Non-pigmented ciliary epithelial cell (primary cell): ENCODE results near the gene KLF16.

Source experiments
- DNase-seq: peaks from one replicate; pipeline ENCODE4 v3.0.0-alpha.2; 2010; ENCODE audit warnings: low read depth

KLF16 gene

DNA sequence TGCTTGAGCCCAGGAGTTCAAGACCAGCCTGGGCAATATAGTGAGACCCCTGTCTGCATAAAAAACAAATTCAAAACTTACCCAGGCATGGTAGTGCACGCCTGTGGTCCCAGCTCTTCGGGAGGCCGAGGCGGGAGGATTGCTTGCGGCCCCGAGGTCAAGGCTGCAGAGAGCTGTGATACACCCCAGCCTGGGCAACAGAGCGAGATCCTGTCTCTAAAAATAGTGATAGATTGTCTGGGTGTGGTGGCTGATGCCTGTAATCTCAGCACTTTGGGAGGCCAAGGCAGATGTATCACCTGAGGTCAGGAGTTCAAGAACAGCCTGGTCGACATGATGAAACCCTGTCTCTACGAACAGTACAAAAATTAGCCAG lies 4.0 kb upstream of the KLF16 start:
- no peak for DNase-seq

DNA sequence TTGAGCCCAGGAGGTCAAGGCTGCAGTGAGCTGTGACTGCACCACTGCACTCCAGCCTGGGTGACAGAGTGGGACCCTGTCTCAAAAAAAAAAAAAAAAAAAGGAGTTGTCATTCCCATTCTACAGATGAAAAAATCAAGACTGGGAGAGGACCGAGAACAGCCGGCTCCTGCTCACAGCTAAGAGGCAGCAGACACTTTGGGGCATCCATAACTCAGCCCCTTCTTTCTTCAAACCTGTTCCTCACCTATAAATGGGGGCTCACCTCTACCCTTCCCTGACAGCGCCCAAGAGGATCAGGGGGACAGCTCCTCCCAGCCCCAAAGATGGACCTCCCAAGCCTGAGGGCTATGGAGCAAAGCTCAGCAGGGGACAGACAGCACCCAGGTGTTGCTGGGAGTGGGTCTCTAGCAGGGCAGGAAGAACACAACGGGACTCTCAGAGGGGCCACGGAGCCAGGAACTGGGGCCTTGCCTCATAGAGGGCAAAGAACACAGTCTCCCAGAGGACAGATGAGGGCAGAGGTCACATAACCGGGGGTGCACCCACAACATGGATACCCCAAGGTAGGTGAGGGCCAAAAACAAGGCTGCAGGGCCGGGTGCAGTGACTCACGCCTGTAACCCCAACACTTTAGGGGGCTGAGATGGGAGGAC lies 3.4 kb upstream of the KLF16 start:
- DNase-seq: no peak

DNA sequence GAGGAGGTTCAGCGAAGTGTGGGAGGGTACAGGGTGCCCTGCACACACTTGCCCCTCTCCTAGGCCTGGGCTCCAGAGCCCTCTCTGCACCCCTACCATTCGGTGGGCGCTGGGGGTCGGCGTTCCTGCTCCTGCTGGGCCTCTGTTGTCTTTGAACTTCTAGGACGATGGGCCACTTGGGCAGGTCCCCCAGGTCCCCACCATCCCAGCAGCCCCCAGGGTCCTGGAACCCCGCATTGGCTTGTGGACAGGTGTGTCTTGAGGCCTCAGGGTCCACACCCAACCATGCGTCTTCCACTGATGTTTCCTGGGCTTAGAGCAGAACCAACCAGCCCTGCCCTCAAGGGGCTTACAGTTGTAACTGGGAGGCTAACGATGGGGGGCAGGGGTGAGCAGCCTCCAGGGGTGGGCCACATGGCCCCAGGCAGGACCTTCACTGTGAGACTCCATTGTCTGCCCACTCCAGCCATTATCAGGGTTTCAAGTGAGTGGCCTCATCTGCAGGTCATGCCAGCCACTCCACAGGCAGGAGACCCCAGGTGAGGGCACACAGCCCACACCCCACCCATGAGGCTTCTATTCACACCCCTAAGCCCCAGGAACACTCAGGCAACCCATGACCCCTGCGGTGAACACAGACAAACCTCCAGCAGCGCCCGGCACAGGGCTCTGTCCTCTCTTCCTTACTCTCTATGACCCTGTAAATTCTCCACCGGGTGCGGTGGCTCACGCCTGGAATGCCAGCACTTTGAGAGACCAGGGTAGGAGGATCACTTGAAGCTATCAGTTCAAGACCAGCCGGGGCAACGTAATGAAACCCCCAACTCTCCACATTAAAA lies 2.0 kb upstream of the KLF16 start:
- no peak for DNase-seq

DNA sequence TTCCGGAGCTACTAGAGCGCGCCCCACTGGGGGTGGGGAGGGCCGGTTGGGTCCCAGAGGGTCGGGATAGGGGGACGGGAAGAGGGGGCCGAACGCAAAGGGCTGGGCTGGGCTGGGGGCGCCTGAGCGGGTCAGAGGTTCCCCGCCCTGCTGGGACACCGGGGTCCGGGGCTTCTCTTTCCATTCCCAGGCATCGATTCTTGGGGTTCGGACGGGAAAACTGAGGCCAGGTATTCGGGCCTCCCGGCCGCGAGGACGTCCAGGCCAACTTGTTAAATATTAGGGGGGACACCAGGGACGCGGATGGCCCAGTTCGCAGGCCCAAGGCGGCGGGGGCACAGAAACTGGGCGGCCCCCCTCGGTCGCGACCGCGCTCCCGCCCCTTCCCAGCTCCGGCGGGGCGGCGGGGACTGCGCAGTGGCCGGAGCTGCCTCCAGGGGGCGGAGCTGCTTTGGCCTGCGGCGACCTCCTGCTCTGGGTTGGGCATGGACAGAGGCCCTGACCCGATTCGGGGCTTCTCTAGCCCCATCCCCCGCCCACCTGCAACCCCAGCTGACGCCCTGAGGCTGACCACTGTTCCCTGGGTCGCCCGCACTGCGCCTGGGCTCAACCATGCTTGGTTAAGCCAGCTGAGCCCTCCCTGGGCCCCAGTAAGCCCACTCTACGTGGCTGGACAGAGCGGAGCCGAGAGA lies 1.2 kb upstream of the KLF16 start:
- DNase-seq: no peak

DNA sequence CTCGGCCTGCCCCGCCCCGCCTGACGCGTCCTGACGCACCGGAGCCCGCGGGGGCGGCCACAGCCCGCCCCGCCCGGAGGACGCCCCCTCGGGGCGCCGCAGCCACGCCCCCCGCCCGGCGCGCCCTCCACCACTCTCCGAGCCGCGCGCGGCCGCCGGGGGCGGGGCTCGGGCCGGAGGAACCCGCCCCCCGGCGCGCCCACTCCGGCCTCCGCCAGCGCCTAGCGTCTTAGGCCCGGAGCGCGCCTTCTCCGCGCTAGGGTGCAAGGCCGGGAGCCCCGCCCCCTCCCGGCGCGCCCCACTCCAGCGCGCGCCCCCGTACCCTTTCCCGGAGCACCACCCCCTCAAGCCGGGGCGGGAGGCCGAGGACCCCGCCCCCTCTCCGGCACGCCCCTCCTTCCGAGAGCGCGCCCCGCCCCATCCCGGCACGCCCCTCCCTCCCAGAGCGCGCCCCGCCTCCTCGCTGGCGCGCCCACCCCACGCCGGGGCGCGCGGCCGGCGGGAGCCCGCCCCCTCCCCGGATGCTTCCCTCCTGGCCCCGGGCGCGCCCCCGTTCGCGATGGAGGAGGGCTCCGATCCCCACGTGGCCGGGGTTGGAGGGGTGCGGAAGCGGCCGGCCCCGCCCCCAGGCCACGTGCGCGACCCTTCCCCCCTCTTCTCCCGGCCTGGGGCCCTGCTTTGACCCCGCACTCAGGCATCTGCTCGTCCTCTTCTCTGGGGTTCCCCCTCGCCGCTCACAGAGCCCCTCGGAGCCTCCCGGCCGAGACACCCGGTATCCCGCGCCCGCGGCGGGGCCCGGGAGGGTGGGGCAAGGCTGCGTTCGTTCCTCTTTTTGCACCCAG lies 480 bp upstream of the KLF16 start:
- DNase-seq: peak; percentile 51

DNA sequence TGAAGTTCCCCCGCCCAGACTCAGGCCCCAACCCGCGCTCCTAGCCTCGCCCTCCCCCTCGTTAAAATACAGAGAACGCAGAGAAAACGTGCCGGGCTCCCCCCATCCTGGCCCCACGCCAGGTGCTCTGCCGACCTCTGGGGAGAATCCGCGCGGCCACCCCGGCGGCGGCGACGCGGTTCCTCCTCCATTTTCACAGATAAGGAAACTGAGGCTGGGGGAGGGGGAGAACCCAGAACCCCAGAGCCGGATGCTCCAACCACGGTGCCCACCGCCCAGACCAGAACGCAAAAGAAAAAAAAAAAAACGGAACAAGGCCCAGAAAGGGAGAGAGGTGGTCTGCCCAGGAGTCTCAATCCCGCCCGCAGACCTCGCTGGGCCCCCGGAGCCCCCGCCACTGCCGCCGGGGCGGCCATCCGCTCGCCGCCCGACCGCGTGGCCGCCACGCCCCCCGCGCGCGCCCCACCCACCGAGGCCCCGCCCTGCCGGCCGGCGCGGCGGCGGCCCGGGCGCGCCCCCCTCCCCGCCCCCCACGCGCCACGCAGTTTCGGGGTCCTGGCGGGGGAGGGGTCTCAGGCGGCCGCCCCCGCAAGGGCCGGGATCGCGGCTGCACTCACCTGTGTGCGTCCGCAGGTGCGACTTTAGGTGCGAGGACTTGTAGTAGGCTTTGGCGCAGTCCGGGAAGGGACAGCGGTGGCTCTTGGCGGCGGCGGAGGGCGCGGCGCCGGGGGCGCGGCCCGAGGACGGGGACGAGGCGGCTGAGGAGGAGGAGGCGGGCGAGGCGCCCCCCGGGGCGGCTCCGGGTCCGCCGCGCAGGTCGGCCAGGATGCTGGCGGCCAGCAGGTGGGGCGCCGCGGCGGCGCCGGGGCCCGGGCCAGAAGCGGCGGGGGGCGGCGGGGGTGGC lies 703 bp downstream of the KLF16 start:
- no peak for DNase-seq

DNA sequence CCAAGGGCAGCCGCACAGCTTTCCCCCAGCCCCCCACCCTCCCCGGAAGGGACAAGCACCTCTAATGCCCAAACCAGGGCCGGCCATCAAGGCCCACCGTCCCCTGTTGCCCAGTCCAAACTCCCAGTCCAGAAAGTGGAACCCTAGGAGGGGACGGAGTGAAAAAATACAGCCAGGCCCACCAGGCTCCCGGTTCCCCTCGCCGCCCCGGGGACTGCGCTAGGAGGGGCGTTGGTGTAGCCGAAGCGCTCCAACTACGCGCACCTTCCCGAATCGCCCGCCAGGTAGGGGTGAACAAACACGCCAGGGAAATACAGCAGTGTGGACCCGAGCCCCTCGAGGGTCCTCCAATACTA lies 1.3 kb downstream of the KLF16 start:
- no peak for DNase-seq

DNA sequence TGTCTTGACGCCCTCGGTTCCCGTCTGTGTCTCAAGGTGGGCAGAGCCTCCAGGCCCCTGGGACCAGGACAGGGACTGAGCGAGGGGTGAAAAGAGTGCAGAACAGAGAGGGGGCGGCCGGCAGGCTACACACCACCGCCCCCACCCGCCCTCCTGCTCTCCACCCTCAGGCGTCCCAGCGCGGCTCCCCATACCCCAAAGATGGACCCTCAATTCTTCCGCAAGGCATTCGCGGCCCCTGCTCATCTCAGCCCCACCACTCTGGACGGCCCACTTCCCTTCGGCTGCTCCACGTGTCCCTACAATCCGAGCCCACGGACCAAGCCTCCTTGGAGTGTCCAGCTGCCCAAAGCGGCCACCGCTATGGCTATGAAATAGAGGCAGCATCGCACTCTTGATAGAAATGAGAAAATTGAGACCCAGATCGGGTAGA lies 1.8 kb downstream of the KLF16 start:
- DNase-seq: no peak

DNA sequence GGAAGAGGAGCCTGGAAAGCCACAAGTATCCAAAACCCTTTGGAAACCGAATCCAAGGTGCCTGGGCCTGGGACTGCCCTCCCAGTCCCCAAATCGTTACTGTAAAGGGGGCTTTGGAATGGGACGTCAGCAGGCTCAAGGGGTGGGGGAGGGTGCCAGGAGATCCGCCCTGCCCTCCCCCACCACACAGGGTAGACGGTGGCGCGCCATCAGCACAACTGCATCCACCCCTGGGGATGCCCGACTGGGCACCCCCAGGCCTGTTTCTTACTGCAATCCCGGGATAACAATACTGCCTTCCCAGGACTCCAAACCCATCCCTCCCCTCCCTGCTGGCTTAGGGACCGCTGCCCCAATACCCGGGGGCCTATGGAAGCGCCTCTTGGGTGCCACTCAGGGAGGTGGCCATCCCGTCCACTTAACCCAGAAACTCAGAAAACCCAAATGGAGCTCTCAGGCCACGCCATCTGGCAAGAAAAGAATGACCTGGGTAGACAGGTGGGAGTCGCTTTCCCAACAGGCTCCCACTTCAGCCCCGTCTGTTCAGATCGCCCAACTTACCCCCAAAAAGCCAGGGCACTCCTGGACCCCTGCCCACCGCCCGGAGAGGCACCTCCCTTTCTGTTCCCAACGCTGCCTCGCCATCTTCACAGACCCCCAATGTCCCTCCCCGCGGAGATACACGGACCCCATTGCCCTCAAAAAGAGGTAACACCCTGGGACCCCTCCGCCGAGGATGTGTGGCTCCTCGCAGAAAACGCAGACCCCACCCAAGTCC lies 2.4 kb downstream of the KLF16 start:
- DNase-seq: no peak

DNA sequence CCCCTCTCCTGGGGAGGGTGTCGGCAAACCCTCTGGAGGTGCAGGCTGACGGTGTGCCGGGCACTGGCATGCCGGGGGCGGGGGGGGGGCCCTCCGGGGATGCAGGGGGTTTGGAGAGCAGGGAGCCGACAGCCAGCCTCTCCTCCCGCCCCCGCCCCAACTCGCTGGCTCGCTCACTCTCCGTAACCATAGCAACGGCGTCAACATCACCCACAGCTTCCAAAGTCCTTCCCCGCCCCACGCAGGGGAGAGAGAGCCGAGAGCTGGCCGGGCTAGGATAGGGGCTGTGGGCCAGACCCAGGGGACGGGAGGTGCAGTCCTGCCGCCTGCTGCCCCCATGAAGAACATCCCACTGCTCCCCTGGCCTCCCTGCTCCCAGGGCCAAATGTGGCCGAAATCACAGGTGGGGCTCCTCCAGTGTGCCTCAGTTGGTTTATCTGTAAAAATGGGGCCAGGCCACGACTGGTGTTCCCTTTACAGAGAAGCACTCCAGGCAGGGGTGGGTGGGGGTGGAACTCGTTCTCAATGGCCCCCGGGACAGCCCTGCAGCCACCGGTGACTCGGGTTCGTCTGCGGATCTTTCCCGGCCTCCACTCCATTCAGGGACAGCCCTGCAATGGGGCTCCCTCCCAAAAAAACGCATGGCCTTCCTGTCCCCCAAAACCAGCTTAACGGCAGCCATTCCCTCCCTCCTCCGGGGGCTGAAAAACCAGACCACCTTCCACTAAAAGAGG lies 3.2 kb downstream of the KLF16 start:
- peak; percentile 22 for DNase-seq

DNA sequence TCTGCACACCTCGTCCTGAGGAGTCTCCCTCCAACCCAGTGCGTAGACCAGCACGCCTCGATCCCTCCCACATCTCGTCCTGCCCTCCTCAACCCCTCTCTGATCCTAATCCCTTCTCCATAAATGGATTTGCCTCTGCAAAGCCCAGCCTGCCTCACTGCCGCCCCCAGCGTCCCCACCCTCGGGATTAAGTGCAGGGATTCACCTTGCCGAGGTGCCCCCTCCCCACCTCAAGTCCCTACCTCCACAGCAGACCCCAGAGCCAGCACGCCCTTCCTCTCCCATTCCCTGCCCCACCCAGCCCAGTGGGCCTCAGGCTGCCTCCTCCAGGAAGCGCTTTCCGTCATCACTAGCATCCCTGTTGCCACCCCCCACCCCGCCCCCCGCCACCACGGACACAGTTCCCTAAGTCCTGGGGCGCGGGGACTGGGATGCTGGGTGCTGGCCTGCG lies 4.0 kb downstream of the KLF16 start:
- DNase-seq: no peak

DNA sequence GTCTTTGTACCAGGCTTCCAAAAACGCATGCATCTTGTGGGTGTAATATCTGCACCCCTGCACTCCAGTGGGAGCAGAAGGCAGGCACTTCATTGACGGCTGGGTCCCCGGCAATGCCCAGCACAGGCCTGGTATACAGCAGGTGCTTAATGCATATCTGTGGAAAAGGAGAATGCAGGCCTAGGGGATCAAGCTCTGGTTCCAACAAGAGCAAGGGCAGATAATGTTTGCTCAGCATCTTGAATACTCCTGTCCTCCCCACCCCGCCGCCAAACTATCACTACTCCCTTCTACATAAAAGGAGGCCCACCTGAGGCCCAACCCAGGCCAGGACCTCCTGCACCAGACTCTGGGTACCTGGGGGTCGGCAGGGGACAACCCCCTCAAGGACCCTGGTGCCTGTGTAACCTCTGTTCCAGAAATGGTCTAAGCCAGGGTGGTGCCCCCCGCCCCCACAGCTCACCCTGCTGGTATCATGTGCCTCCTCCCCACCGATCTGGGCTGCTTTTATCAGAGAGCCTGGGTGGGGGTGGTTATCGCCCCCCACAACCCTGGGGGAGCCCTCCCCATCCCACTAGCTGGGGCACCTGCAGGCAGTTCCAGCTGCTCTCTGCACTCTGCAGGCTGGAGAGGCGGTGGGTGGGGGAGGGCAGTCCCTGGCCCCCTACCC lies 4.8 kb downstream of the KLF16 start:
- no peak for DNase-seq

DNA sequence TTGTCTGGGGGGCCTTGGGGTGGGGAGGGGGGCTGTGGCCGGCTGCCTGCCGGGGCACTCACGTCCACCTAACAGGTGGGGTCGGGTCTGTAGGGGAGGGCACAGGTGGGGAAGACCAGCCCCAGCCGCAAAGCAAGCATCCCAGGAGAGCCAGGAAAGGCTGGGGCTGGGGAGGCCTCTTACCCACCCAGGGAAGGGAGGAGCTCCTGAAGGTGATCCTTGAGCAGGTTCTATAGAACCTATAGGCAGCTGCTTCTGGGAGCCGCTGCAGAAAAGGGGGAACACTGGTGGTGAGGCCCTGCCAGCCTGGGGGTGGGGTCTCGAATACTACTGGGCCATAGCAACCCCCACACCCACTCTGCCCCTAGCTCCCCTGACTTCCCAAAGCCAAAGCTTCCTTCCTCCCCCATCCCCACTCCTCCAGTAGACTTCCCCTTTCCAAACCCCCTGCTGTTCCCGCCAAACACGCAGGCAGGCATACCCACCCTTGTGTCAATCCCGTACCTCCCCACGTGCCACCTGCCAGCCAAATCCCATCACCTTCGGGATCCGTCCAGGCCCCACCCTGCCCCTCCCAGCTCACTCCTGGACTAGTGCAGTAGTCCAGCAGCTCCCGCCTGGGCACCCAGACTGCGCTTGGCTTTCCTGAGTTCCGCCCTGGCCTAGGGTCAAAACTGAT lies 5.6 kb downstream of the KLF16 start:
- DNase-seq: no peak

DNA sequence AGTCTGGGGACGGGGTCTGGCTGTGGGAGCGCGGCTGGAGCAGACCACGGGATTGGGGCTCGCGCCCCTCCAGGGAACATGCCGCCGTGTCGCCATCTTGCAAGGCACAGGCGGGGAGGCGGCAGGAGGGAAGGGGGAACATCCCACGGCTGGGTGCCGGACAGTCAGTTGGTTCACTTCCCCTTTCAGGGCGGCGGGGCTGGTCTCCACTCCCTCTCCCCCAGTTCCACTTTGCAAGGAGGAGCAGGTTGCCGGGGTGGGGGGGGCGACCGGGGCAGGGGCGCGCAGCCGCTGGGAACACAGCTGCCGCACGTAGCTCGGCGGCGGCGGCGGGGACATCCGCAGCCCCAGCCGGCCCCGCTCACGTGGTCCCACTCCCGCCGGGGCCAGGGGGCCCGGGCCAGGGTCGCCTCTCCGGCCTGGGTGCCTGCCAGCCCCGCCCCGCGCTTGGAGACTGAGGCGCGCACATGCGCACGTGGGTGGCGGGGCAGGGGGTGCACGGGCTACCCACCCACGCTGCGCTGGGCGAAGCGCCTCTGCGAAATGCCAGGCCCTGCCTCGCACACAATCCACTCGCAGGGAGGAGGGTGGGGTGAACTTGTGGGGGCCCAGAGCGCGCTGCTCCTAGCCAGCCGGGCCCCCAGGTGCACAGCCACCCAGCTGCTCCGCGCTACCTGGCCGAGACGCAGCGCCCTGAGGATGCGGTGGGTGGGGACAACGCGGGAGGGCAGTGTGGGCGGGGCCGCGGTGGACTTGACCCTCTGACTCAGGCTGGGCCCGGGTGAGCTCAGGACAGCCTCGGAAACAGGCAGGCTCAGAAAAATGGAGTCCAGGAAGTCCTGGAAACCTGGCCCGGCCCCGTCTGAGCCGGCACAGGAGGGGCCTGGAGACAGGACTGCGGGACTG lies 6.4 kb downstream of the KLF16 start:
- DNase-seq: peak; percentile 20

DNA sequence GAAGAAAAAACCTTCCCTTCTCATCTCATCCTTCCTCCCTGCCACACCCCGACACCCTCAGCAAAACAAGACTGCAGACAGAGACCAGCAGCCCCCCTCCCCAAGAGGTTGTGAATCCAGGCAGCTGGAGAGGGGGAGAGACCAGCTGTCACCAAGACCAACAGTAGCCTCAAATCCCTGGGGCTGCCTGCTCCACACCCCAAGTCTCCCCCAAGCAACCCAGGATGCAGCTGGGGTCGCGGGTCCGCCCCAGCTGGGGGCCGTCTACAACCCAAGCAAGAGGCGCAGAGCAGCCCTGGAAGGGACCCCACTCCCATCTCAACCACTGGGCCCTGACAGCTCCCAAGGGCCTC lies 7.1 kb downstream of the KLF16 start:
- no peak for DNase-seq

DNA sequence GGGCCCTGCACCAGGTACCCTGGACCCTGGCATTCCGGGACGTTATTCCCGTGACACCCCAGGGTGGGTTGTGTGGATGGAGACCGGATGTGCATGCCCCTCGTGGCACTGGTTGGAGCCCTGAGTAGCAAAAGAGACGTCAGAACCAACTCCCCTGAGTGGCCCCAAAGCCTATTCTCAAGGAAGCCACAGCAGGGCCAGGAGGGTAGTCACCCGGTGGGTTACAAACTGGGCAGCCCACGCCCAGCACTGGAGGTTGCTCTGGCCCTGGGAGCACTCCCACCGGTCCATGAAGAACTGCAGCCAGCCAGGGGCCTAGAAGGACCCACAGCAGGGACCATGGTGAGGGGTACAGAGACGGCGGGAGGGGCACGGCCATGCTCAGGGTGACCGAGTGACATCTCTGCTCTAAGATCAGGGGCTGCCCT lies 7.5 kb downstream of the KLF16 start:
- DNase-seq: no peak

DNA sequence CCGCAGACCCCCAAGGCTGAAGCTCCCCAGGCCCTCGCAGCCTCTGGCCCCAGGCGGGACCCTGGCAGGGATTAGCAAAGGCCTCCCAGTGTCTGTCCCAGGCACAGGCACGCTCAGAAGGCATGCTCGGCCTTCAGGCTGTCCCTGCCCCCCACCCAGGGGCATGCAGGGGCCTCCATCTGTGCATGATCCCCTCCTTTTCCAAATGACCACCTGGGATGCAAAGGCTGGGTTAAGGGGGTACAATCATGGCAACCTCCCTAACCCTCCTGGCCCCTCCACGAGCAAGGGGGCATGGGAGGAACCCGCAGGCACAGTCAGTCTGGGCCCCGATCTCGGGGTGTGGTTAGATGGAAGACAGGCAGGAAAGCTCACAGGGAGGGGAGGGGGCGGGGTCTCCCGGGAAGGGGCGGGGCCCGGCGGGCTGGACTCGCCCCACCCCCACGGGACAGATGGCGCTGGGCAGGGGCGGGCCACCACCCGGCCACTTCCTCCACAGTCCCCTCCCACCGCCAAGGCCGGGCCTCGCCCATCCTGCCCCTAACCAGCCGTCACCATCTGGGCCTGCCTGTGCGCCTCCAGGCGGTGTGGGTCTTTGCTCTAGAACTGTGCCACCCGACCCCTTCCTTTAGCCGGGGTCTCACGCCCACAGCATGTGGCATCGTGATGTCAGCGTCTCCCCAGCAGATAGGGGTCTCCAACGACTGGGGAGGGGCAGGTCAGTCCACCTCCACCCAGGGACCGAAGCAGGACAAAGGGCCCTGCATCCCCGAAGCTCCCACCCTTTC lies 8.1 kb downstream of the KLF16 start:
- DNase-seq: no peak
